IPS-18a (cell line): ENCODE measurements around the gene BHLHE23.

Experiments
- H3K27ac ChIP-seq: one replicate; pipeline ENCODE4 v1.5.1; 2013; ENCODE audit warnings: low read length
- H3K27me3 ChIP-seq: one replicate; pipeline ENCODE4 v1.6.1; 2013; ENCODE audit warnings: mild to moderate bottlenecking, low read length; ENCODE audit not compliant: control insufficient read depth, insufficient read depth
- H3K36me3 ChIP-seq: one replicate; pipeline ENCODE4 v1.6.1; 2013; ENCODE audit warnings: low read depth, low read length; ENCODE audit not compliant: control insufficient read depth
- H3K4me1 ChIP-seq: one replicate; pipeline ENCODE4 v1.6.1; 2013; ENCODE audit warnings: low read depth, low read length; ENCODE audit not compliant: control insufficient read depth
- H3K4me3 ChIP-seq: one replicate; pipeline ENCODE4 v1.5.1; 2013; ENCODE audit warnings: low read length
- H3K9ac ChIP-seq: one replicate; pipeline ENCODE4 v1.6.1; 2013; ENCODE audit warnings: mild to moderate bottlenecking, low read length, moderate library complexity
- H3K9me3 ChIP-seq: one replicate; pipeline ENCODE4 v1.6.1; 2013; ENCODE audit warnings: low read depth, low read length; ENCODE audit not compliant: control insufficient read depth

BHLHE23 gene

DNA sequence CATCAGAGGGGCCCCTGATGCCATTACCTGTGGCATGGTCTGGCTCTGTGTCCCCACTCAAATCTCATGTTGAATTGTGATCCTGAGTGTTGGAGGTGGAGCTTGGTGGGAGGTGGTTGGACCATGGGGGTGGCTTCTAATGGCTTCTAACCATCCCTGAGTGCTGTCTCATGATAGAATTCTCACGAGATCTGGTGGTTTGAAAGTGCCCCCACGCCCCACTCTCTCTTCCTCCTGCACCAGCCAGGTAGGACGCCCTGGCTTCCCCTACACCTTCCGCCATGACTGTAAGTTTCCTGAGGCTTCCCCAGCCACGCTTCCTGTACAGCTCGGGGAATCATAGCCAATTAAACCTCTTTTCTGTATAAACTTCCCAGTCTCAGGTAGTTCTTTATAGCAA, 14.9 kb downstream of the BHLHE23 start:
- Histone ChIP-seq H3K4me3 (no peak overlapping the region), H3K9ac (no peak overlapping the region), H3K9me3 (no peaks in the 10 kb centered on the region), H3K36me3 (no peaks in the 10 kb centered on the region), H3K27me3 (peaks cover 9% of the 10 kb centered on the region), H3K4me1 (peaks cover under 1% of the 10 kb centered on the region), H3K27ac (no peak overlapping the region)

DNA sequence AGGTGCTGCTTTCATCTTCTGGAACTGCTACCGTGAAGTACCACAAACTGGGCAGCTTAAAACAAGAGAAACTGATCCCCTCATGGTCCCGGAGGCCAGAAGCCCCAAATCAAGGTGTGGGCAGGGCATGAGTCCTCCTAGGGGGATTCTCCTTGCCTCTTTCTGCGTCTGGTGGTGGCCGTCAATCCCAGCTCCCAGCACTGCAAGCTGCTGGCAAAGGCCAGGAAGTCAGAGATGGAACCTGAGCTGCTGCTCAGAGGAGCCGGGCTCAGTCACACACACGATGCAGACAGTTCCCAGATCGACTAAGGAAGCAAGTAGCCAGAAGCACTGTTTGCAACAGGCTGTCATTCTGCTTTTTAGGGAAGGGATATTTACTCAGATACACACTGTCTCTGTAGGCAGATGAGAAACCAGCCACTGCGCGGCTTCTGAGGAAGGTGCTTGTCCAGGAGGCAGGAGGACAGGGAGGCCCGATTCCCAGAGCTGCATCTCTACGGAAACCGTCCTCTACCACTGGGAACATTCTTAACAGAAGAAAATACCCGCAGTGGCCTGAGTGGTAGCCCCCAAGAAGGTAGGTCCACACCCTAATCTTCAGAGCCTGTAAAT, 15.5 kb downstream of the BHLHE23 start:
- Histone ChIP-seq H3K36me3 (no peaks in the 10 kb centered on the region), H3K4me1 (peaks cover 3% of the 10 kb centered on the region), H3K4me3 (no peak overlapping the region), H3K9me3 (no peaks in the 10 kb centered on the region), H3K9ac (no peak overlapping the region), H3K27me3 (peaks cover 8% of the 10 kb centered on the region), H3K27ac (no peak overlapping the region)

DNA sequence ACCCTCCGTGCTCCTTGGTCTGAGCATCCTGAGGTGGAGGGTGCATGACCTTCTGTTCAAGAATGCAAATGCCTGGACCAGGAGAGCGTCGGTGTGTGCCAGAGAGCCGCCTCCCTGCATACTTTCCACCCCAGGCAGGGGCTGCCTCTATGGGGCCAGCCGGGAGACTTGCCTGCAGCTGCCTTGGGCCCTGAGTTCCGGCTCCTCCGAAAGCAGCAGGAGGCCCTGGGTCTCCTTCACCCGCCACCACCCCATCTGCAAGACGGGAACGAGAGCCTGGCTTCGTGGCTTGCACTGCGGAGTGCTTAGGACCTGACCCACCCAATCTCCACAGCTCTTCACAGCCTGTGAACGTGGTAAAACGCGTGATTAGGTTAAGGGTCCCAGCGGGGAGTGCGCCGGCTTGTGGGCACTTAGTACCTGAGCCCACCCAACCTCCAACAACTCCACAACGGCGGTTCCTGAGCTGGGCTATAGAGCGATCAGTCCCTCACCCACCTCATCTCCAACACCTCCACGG, 16.4 kb downstream of the BHLHE23 start:
- peaks cover 6% of the 10 kb centered on the region for H3K27me3 ChIP-seq
- H3K9me3 ChIP-seq = no peaks in the 10 kb centered on the region
- no peak overlapping the region for H3K4me3 ChIP-seq
- H3K27ac ChIP-seq = no peak overlapping the region
- no peak overlapping the region for H3K9ac ChIP-seq
- peaks cover 3% of the 10 kb centered on the region for H3K4me1 ChIP-seq
- H3K36me3 ChIP-seq = no peaks in the 10 kb centered on the region

DNA sequence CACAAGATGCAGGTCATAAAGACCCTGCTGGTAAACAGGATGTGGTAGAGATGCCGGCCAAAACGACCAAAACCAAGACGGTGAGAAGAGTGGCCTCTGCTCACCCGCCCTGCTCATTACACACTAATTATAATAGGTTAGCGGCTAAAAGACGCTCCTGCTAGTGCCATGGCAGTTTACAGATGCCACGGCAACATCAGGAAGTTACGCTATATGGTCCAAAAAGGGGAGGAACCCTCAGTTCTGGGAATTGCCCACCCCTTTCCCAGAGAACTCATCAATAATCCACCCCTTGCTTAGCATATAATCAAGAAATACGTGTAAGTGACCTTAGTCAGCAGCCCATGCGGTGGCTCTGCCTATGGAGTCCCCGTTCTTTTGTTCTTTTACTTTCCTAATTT, 17.6 kb downstream of the BHLHE23 start:
- no peak overlapping the region for H3K9ac ChIP-seq
- no peak overlapping the region for H3K27ac ChIP-seq
- H3K36me3 ChIP-seq = no peaks in the 10 kb centered on the region
- peaks cover 6% of the 10 kb centered on the region for H3K27me3 ChIP-seq
- no peak overlapping the region for H3K4me3 ChIP-seq
- H3K4me1 ChIP-seq = peaks cover 3% of the 10 kb centered on the region
- H3K9me3 ChIP-seq = no peaks in the 10 kb centered on the region

DNA sequence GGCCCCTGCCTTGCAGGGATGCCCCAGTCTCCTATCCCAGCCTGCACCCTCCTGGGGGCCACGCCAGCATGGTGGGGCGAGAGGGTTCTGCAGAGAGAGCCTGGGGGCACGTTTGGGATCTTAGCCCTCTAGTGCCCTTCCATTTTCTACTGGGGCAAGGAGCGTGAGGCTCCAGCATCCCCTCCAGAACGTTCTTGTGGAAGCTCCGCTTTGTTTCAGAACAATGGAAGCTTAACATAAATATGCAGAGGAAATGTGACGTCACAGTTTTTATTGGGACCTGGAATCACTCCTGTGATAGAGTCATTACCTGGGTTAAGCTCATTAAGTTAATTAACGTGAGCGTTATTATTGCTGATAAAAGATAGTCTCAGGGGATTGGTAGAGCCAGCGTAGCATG, 19.6 kb downstream of the BHLHE23 start:
- Histone ChIP-seq H3K9ac (no peak overlapping the region), H3K9me3 (no peaks in the 10 kb centered on the region), H3K27ac (no peak overlapping the region), H3K36me3 (no peaks in the 10 kb centered on the region), H3K4me3 (no peak overlapping the region), H3K4me1 (peaks cover 7% of the 10 kb centered on the region), H3K27me3 (peaks cover 6% of the 10 kb centered on the region)

DNA sequence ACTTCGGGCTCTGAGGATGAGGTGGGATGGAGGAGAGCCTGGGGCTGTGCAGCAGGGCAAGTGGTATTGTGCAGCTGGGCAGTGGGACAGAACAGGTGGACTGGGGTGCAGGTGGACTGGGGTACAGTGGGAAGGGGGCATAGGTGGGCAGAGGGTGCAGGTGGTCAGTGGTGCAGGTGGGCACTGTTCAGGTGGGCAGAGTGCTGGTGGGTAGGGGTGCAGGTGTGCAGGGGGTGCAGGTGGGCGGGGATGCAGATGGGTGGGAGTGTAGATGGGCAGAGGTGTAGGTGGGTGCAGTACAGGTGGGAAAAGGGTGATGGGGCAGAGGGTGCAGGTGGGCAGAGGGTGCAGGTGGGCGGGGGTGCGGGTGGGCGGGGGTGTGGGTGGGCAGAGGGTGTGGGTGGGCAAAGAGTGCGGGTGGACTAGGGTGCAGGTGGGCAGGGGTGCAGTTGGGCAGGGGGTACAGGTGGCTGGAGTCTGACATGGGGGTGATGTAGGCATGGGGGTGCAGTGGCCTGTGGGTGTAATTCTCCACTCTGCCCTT, 20.4 kb downstream of the BHLHE23 start:
- Histone ChIP-seq H3K9ac (no peak overlapping the region), H3K36me3 (no peaks in the 10 kb centered on the region), H3K27me3 (peaks cover 1% of the 10 kb centered on the region), H3K27ac (no peak overlapping the region), H3K4me1 (peaks cover 7% of the 10 kb centered on the region), H3K9me3 (no peaks in the 10 kb centered on the region), H3K4me3 (no peak overlapping the region)

DNA sequence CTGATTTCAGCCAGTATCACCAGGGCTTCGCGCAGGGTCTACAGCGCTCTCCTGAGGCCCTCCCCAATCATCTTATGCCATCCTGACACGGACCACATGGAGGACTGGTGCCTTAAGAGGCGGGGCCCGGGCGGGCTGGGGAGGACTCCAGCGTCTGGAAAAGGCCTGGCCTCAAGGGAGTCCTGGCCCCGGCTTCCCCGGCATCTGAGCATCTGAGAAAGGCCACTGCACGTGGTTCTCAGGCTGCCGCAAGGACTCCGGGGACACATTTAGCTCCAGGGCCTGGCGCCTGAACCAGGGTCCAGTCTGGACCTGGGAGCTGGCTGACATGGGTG, 21.4 kb downstream of the BHLHE23 start:
- Histone ChIP-seq H3K9ac (no peak overlapping the region), H3K4me3 (no peak overlapping the region), H3K27me3 (peaks cover 3% of the 10 kb centered on the region), H3K36me3 (no peaks in the 10 kb centered on the region), H3K27ac (no peak overlapping the region), H3K4me1 (peaks cover 7% of the 10 kb centered on the region), H3K9me3 (no peaks in the 10 kb centered on the region)

DNA sequence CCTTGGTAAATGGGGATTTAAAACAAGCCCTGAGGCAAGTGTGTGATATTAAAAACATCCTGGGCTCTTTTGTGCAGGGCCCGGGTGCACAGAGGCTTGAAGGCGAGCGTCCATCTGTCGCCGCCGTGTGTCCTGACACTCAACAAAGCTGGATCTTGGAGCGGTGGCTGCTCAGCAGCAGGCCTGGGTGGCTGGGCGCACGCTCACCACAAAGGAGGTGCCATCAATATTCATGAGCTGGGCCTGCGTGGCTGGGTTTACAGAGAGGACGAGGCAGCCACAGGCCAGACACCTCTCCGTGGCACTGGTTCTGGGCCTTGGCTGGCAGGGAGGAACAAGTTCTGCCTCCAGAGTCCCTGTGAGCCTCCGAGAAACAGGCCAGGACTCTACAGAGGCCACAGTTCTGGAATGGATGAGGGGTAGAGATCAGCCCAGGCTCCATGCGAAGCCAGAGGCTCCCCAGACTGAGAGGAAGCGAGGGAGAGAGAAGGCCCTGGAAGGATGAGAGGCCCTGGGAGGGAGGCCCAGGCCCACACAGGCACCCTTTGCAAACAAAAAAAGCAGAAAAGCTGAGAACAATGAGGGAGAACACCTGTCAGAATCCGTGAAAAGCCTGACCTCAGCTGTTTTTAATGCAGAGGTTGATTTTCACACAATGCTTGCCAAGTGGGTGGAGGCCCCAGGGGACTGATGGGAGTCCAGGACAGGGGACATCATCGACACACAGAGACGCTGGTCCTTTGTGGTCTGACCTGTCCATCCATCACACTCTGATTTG, 21.9 kb downstream of the BHLHE23 start:
- no peaks in the 10 kb centered on the region for H3K9me3 ChIP-seq
- no peaks in the 10 kb centered on the region for H3K36me3 ChIP-seq
- H3K9ac ChIP-seq = no peak overlapping the region
- peaks cover 8% of the 10 kb centered on the region for H3K4me1 ChIP-seq
- no peak overlapping the region for H3K4me3 ChIP-seq
- peaks cover 8% of the 10 kb centered on the region for H3K27me3 ChIP-seq
- H3K27ac ChIP-seq = no peak overlapping the region

DNA sequence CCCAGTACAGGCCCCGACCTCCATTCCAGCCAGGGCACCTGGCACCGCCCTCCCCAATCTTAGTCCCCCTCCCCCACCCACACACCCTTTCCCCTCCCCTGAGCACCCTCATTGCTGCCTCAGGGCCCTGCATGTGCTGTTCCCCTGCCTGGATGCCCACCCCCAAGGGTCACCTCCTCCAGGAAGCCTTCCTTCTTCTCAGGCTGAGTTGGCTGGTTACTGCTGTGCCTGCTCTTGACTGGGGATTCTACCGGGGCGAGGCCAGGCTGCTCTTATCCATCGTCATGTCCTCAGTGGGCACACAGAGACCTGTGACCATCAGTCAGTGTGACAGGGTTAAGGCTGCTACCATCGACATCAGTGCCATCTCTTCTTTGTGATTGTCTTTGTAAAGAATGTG, 23.6 kb downstream of the BHLHE23 start:
- Histone ChIP-seq H3K4me3 (no peak overlapping the region), H3K4me1 (peaks cover 11% of the 10 kb centered on the region), H3K36me3 (no peaks in the 10 kb centered on the region), H3K9ac (no peak overlapping the region), H3K9me3 (no peaks in the 10 kb centered on the region), H3K27ac (no peak overlapping the region), H3K27me3 (peaks cover 9% of the 10 kb centered on the region)

DNA sequence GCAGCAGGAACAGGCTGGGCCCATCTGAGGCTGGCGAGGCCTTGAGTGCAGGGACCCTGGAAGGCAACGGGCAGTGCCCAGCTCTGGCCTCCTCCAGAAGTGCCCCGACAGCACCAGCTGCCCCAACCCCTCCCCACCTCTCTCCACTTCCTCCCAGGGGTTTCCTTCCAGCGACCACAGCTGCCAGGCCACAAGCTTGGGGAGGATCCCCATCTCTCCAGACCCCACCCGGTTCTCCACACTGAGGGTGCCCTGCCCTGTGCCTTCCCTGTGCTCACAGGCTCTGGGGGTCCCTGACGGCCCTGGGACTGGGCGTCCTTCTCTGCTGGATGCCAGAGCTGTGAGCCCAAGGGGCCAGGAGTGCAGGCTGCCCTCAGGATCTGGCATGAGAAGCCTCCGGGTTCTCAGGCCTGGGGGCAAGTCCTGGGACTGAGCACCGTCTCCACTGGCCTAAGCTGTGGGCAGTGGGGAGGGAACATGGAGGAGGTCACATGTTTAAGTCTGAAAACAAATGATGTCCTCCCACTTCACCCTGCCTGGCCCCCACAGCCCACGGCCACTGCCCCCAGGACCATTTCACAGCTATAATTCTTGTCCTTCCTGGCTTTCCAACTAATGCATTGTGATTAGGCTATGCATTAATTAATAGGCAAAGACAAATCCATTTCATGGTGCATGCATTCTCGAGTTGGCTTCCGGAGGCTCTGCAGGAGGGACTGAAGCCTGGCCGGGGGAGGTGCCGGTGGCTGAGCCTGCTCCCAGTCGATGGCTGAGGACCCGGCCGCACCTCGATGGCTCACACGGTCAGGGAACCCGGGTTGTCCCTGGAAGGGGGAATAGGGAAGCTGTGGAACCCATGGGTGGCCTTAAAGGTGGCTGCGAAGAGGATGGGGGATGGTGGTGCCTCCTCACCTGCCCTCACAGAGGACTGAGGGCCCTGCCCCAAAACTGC, 24.4 kb downstream of the BHLHE23 start:
- H3K4me3 ChIP-seq = no peak overlapping the region
- no peak overlapping the region for H3K27ac ChIP-seq
- H3K27me3 ChIP-seq = peaks cover 10% of the 10 kb centered on the region
- no peak overlapping the region for H3K9ac ChIP-seq
- H3K9me3 ChIP-seq = no peaks in the 10 kb centered on the region
- peaks cover 11% of the 10 kb centered on the region for H3K4me1 ChIP-seq
- H3K36me3 ChIP-seq = no peaks in the 10 kb centered on the region

DNA sequence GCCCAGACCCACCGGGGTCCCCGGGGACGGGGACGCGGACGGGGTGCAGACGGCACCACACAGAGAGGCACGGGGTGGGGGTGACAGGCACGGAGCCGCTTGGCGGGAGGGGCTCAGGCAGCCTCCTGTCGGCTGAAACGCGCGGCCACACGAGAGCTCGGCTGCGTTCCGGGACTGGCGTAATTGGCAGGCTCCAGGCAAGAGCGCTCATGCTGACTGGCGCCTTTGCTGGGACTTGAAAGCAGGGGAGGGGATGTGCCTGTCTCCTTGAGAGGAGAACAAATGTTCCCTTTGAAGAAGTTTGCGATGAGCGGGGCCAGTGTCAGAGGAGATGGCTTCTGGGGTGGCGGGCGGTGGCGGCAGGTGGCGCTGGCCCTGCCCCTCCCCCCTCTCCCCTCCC, 25.8 kb downstream of the BHLHE23 start:
- Histone ChIP-seq H3K9ac (no peak overlapping the region), H3K4me1 (peaks cover 8% of the 10 kb centered on the region), H3K27me3 (peaks cover 14% of the 10 kb centered on the region), H3K36me3 (no peaks in the 10 kb centered on the region), H3K4me3 (no peak overlapping the region), H3K27ac (no peak overlapping the region), H3K9me3 (no peaks in the 10 kb centered on the region)
